ENCODE results near the gene ZCCHC7.
"Not testable (repeated sequence)": the region's sequence is repeated elsewhere in the genome, so short reads cannot be mapped to it uniquely, and the experiment has no call there.

ZCCHC7 gene

GRCh38 chr9:37373621-37374020, 253.2 kb downstream of the ZCCHC7 start:
- DNase-seq (ENCODE audit: low read depth): no peak

- DNase-seq (ENCODE audit: low read depth): no peak
Measured at GRCh38 chr9:37374892-37375291, 254.5 kb downstream of the ZCCHC7 start.

- DNase-seq (ENCODE audit: low read depth): no peak
Measured at GRCh38 chr9:37377688-37378612, 257.6 kb downstream of the ZCCHC7 start.

GRCh38 chr9:37378613-37379004, 258.2 kb downstream of the ZCCHC7 start:
- no peak for DNase-seq (ENCODE audit: low read depth)

- DNase-seq (ENCODE audit: low read depth): no peak
Measured at GRCh38 chr9:37379835-37380234, 259.5 kb downstream of the ZCCHC7 start.

GRCh38 chr9:37380570-37380969, 260.2 kb downstream of the ZCCHC7 start:
- no peak for DNase-seq (ENCODE audit: low read depth)

GRCh38 chr9:37381094-37381741, 260.8 kb downstream of the ZCCHC7 start:
- no peak for DNase-seq (ENCODE audit: low read depth)

- no peak for DNase-seq (ENCODE audit: low read depth)
Measured at GRCh38 chr9:37382161-37382981, 262.0 kb downstream of the ZCCHC7 start.

GRCh38 chr9:37382982-37383357, 262.6 kb downstream of the ZCCHC7 start:
- DNase-seq (ENCODE audit: low read depth): no peak

GRCh38 chr9:37383393-37383792, 263.0 kb downstream of the ZCCHC7 start:
- no peak for DNase-seq (ENCODE audit: low read depth)

- no peak for DNase-seq (ENCODE audit: low read depth)
Measured at GRCh38 chr9:37383876-37384746, 263.7 kb downstream of the ZCCHC7 start.

GRCh38 chr9:37385286-37385685, 264.9 kb downstream of the ZCCHC7 start:
- no peak for DNase-seq (ENCODE audit: low read depth)

GRCh38 chr9:37386988-37387387, 266.6 kb downstream of the ZCCHC7 start:
- no peak for DNase-seq (ENCODE audit: low read depth)

GRCh38 chr9:37390759-37391158, 270.4 kb downstream of the ZCCHC7 start:
- DNase-seq (ENCODE audit: low read depth): no peak

- DNase-seq (ENCODE audit: low read depth): no peak
Measured at GRCh38 chr9:37392272-37392671, 271.9 kb downstream of the ZCCHC7 start.

GRCh38 chr9:37395229-37395628, 274.9 kb downstream of the ZCCHC7 start:
- DNase-seq (ENCODE audit: low read depth): no peak

GRCh38 chr9:37395663-37396062, 275.3 kb downstream of the ZCCHC7 start:
- DNase-seq (ENCODE audit: low read depth): no peak

GRCh38 chr9:37397948-37398347, 277.6 kb downstream of the ZCCHC7 start:
- DNase-seq (ENCODE audit: low read depth): not testable (repeated sequence)

- no peak for DNase-seq (ENCODE audit: low read depth)
Measured at GRCh38 chr9:37398464-37399025, 278.2 kb downstream of the ZCCHC7 start.

GRCh38 chr9:37399336-37399735, 279.0 kb downstream of the ZCCHC7 start:
- no peak for DNase-seq (ENCODE audit: low read depth)

GRCh38 chr9:37404590-37404989, 284.2 kb downstream of the ZCCHC7 start:
- DNase-seq (ENCODE audit: low read depth): no peak

Measured in T follicular helper cell (primary cell).